Measurements from ENCODE around the gene IFITM10. TPM values are rescaled to one million over a fixed set of nuclear protein-coding genes. Genes with fewer than 3 reads are reported as not detected.

The IFITM10 gene
- total RNA-seq, 1 donor: 18.1 TPM

DNA sequence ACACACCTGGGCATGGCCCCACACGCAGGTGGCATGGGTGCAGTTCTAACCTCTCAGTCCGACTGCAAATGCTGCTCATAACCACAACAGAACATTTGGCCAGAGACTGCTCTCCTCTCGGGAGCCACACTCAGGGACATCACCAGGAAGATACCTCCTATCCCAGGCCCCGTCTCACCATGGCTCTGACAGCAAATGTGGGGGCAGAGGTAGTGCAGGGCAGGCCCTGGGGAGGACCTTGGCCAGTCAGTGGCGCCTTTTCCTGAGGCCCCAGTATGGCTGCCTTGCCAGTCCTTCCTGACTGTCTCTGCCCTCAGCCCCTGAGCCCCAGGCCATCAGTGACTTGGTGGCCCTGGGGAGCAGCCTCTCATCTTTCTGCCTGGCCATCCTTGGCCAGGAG, 50.6 kb downstream of the IFITM10 start:
- H3K4me3 ChIP-seq (ENCODE audit: insufficient read depth, low read length): no peak overlapping the region
- H3K9me3 ChIP-seq (ENCODE audit: low read depth, low read length): peaks cover 4% of the 10 kb centered on the region
- H3K27ac ChIP-seq (ENCODE audit: low read depth, low read length): no peak overlapping the region
- no peaks in the 10 kb centered on the region for H4K20me1 ChIP-seq (ENCODE audit: insufficient read depth, low read length)
- H3K4me2 ChIP-seq (ENCODE audit: insufficient read depth, low read length): no peak overlapping the region
- no peaks in the 10 kb centered on the region for H3K79me2 ChIP-seq (ENCODE audit: insufficient read depth, low read length)
- H3K4me1 ChIP-seq (ENCODE audit: insufficient read depth, low read length): no peaks in the 10 kb centered on the region
- H3K27me3 ChIP-seq (ENCODE audit: insufficient read depth, low read length): peaks cover 19% of the 10 kb centered on the region
- DNase-seq (ENCODE audit: insufficient read length, low spot score, missing footprints): peak; percentile 49
- no peak overlapping the region for H2AFZ ChIP-seq (ENCODE audit: low read length)
- TF ChIP-seq CTCF (IDR thresholded peaks at IDR 0.05; ENCODE audit: extremely low read depth, low read depth, low read length): no peak
- no peaks in the 10 kb centered on the region for H3K36me3 ChIP-seq (ENCODE audit: insufficient read depth, low read length)

GRCh38 chr11:1696608-1697570, 53.5 kb downstream of the IFITM10 start, which contains the start of gene KRTAP5-6:
Gene KRTAP5-6 (plus strand): TSS chr11:1697195. CDS start chr11:1697246, 51 bp downstream.
- H3K4me1 ChIP-seq (ENCODE audit: insufficient read depth, low read length): peaks cover 7% of the 10 kb centered on the region
- no peak within 1 kb of the TSS for H2AFZ ChIP-seq (ENCODE audit: low read length)
- no peaks in the 10 kb centered on the region for H4K20me1 ChIP-seq (ENCODE audit: insufficient read depth, low read length)
- peaks cover 29% of the 10 kb centered on the region for H3K27me3 ChIP-seq (ENCODE audit: insufficient read depth, low read length)
- peaks cover 4% of the 10 kb centered on the region for H3K9me3 ChIP-seq (ENCODE audit: low read depth, low read length)
- no peak within 1 kb of the TSS for H3K4me3 ChIP-seq (ENCODE audit: insufficient read depth, low read length)
- DNase-seq (ENCODE audit: insufficient read length, low spot score, missing footprints): no peak
- no peak within 1 kb of the TSS for H3K27ac ChIP-seq (ENCODE audit: low read depth, low read length)
- no peak for TF ChIP-seq CTCF (IDR thresholded peaks at IDR 0.05; ENCODE audit: extremely low read depth, low read depth, low read length)
- H3K79me2 ChIP-seq (ENCODE audit: insufficient read depth, low read length): no peaks in the 10 kb centered on the region
- no peak within 1 kb of the TSS for H3K4me2 ChIP-seq (ENCODE audit: insufficient read depth, low read length)
- no peaks in the 10 kb centered on the region for H3K36me3 ChIP-seq (ENCODE audit: insufficient read depth, low read length)

- H3K27ac ChIP-seq (ENCODE audit: low read depth, low read length): no peak overlapping the region
- H3K4me1 ChIP-seq (ENCODE audit: insufficient read depth, low read length): peaks cover 7% of the 10 kb centered on the region
- no peak overlapping the region for H3K4me3 ChIP-seq (ENCODE audit: insufficient read depth, low read length)
- no peaks in the 10 kb centered on the region for H3K9me3 ChIP-seq (ENCODE audit: low read depth, low read length)
- H3K36me3 ChIP-seq (ENCODE audit: insufficient read depth, low read length): no peaks in the 10 kb centered on the region
- H2AFZ ChIP-seq (ENCODE audit: low read length): no peak overlapping the region
- no peaks in the 10 kb centered on the region for H4K20me1 ChIP-seq (ENCODE audit: insufficient read depth, low read length)
- no peaks in the 10 kb centered on the region for H3K79me2 ChIP-seq (ENCODE audit: insufficient read depth, low read length)
- peak; percentile 75 for DNase-seq (ENCODE audit: insufficient read length, low spot score, missing footprints)
- H3K4me2 ChIP-seq (ENCODE audit: insufficient read depth, low read length): no peak overlapping the region
- peaks cover 27% of the 10 kb centered on the region for H3K27me3 ChIP-seq (ENCODE audit: insufficient read depth, low read length)
- TF ChIP-seq CTCF (IDR thresholded peaks at IDR 0.05; ENCODE audit: extremely low read depth, low read depth, low read length): no peak
Measured at GRCh38 chr11:1695548-1696108, 54.8 kb downstream of the IFITM10 start.
